Body of pancreas (tissue), 4 donors: ENCODE results near the gene R3HDM4.

ENCODE experiments used
- CTCF ChIP-seq, 7 experiments: fragments of 450-650 bp in 4 of 7; fragments of 200-600 bp in 3 of 7; sonication (generic) in 3 of 7; IDR thresholded peaks; one replicate each; pipeline ENCODE4 v1.5.1; 2016 to 2019; ENCODE audit warnings: antibody characterized with exemption in 7 of 7
- POLR2A ChIP-seq, 3 donors: fragments of 450-650 bp; IDR thresholded peaks; one replicate each; pipeline ENCODE4 v1.6.1; 2016; ENCODE audit warnings: antibody characterized with exemption in 3 of 3, mild to moderate bottlenecking in 2 of 3

GRCh38 chr19:927351-927779 lies 14.3 kb upstream of the R3HDM4 start:
- no peak for TF ChIP-seq CTCF (IDR thresholded peaks at IDR 0.05)
- TF ChIP-seq POLR2A (IDR thresholded peaks at IDR 0.05), result no peak
